Measurements from ENCODE around the gene TMEM238. TPM values are rescaled to one million over a fixed set of nuclear protein-coding genes. Genes with fewer than 3 reads are reported as not detected.
"Not testable (repeated sequence)": the region's sequence is repeated elsewhere in the genome, so short reads cannot be mapped to it uniquely, and the experiment has no call there.

TMEM238 gene
- total RNA-seq, 2 experiments from 2014 or later = 19.2 to 19.3 TPM

DNA sequence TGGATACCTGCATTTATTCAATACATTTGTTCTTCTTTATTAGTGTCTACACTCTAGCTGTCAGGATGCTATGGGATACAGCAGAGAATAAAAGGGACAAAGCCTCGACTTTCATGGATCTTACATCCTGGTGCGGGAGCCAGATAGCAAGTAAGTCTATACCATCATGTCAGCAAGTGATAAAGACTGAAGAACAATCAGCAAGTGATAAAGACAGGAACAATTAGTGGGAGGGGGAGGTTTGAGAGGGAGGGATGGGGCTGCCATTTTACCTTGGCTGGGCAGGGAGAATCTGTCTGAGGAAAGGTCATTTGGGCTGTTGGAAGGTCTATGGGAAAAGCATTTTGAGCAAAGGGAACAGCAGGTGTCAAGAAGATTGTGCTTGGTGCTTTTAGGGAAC lies 26.1 kb upstream of the TMEM238 start:
- Mint-ChIP-seq H3K27me3 (peaks cover 20% of the 10 kb centered on the region), H3K4me1 (peaks cover 29% of the 10 kb centered on the region), H3K9me3 (peaks cover 5% of the 10 kb centered on the region), H3K27ac (no peak overlapping the region), H3K4me3 (no peak overlapping the region), H3K36me3 (ENCODE audit: low read depth) (peaks cover 28% of the 10 kb centered on the region)
- CTCF ChIA-PET = interaction anchor here (1.7 kb wide), 1 partner anchor 109 kb away, joined by 4 read pairs; no protein-coding TSS in a partner anchor
- POLR2A ChIA-PET = no interaction called here
- no peak for DNase-seq

DNA sequence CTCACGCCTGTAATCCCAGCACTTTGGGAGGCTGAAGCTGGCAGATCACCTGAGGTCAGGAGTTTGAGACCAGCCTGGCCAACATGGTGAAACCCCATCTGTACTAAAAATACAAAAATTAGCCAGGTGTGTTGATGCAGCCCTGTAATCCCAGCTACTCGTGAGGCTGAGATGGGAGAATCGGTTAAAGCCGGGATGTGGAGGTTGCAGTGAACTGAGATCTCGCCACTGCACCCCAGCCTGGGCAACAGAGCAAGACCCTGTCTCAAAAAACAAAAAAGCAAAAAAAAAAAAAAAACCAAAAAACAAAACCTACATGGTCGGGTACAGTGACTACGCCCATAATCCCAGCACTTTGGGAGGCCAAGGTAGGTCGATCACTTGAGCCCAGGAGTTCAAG lies 25.1 kb upstream of the TMEM238 start:
- not testable (repeated sequence) for DNase-seq, H3K9me3 Mint-ChIP-seq, H3K4me3 Mint-ChIP-seq
- peaks cover 35% of the 10 kb centered on the region for H3K4me1 Mint-ChIP-seq
- CTCF ChIA-PET = interaction anchor here (0.6 to 1.7 kb wide), 8 partner anchors 9 to 217 kb away, joined by 3 to 6 read pairs (median 4); no protein-coding TSS in a partner anchor
- peaks cover 35% of the 10 kb centered on the region for H3K36me3 Mint-ChIP-seq (ENCODE audit: low read depth)
- H3K27ac Mint-ChIP-seq = peak overlapping the region; percentile 97
- POLR2A ChIA-PET = interaction anchor here (0.8 to 4.9 kb wide), 6 partner anchors 9 to 156 kb away, joined by 3 to 77 read pairs (median 4); partner anchors contain the start of genes PPP6R1, RPL28 and TMEM238
- peaks cover 16% of the 10 kb centered on the region for H3K27me3 Mint-ChIP-seq

DNA sequence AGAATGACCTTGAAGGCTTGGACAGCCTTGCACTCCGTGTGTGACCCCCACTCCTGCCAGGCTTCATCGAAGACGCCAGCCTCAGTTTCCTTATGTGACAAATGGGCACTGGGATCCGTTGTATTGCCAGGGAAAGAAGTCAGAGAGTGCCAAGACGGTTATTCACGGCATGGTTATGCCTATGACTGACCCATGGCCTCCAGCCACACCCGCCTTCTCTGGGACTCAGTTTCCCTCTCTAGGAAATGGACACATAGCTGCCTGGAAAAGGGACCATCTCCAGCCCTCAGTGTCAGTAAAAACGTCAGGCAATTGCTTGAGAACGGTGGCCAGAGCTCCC lies 24.4 kb upstream of the TMEM238 start:
- Mint-ChIP-seq H3K9me3 (peaks cover 5% of the 10 kb centered on the region), H3K27ac (peak overlapping the region; percentile 97), H3K27me3 (peaks cover 14% of the 10 kb centered on the region), H3K4me3 (peak overlapping the region; percentile 83), H3K36me3 (ENCODE audit: low read depth) (peaks cover 40% of the 10 kb centered on the region), H3K4me1 (peaks cover 40% of the 10 kb centered on the region)
- ChIA-PET POLR2A (interaction anchor here (0.8 to 4.9 kb wide), 8 partner anchors 9 to 155 kb away, joined by 3 to 77 read pairs (median 4); partner anchors contain the start of genes PPP6R1, RPL28 and TMEM238), CTCF (interaction anchor here (0.8 to 1.7 kb wide), 4 partner anchors 9 to 107 kb away, joined by 4 to 5 read pairs (median 4); no protein-coding TSS in a partner anchor)
- no peak for DNase-seq

DNA sequence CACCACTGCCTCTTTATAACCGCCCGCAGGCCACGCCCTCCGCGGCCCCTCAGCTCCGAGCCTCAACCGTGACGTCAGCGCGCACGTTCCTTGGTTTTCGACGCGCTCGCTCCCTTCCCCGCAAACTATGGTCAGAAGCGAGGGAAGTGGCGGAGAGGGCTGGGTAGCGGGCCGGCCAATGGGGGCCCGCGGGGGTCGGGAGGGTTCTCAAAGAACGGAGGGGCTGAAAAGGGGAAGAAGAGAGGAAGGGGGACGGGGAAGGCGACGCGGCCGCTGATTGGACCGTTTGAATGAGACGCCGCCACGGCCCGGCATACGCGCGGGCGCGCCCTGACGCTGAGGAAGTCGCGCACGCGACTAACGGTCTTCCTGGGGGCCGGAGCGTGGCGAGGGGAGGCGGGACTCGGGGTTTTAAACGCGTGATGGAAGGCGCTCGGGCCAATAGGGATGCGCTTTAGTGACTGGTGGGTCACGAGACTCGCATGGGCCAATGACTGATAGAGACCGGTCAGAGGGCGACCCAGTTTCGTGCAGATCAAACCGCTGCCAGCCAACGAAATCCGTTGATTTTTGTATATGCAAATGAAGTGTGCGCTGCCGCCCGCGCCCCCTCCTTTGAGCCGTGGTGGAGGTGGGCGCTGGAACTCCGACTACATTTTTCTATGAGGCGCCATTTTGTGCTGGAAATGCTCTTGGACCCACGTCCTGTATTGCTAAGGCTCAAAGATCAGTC lies 23.9 kb upstream of the TMEM238 start:
- peaks cover 45% of the 10 kb centered on the region for H3K36me3 Mint-ChIP-seq (ENCODE audit: low read depth)
- ChIA-PET CTCF (interaction anchor here (1.0 to 1.5 kb wide), 5 partner anchors 10 to 266 kb away, joined by 3 to 5 read pairs (median 4); partner anchors contain the start of gene TMEM238), POLR2A (interaction anchor here (0.6 to 12.3 kb wide), 40 partner anchors 10 to 327 kb away, joined by 3 to 224 read pairs (median 4); partner anchors contain the start of genes HSPBP1, ISOC2, KMT5C and PPP1R12C)
- peak overlapping the region; percentile 83 for H3K4me3 Mint-ChIP-seq
- DNase-seq = peak; percentile 99
- H3K4me1 Mint-ChIP-seq = peaks cover 45% of the 10 kb centered on the region
- H3K27me3 Mint-ChIP-seq = peaks cover 14% of the 10 kb centered on the region
- H3K27ac Mint-ChIP-seq = peak overlapping the region; percentile 97
- H3K9me3 Mint-ChIP-seq = peaks cover 5% of the 10 kb centered on the region

DNA sequence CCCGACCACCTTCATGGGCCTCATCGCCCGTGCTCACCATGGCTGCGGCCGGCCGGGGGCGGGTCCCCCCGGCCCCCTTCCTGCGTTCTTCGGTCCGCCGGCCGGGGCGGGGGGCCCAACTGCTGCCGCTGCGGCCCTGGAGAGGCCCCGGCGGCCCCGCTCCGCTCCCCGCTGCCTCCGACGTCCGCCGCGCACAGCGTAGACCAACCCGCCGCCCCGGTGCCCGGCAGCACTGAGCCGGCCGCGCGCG lies 23.4 kb upstream of the TMEM238 start, which contains the start of gene UBE2S:
TSS of gene UBE2S (minus strand) at position 239 of the 250 bp plus-strand sequence. CDS start at position 40, 199 bp downstream.
- H3K4me3 Mint-ChIP-seq = peak within 1 kb of the TSS; percentile 83
- peaks cover 50% of the 10 kb centered on the region for H3K4me1 Mint-ChIP-seq
- H3K27ac Mint-ChIP-seq = peak within 1 kb of the TSS; percentile 97
- peaks cover 50% of the 10 kb centered on the region for H3K36me3 Mint-ChIP-seq (ENCODE audit: low read depth)
- CTCF ChIA-PET = interaction anchor here (1.0 to 1.4 kb wide), 4 partner anchors 10 to 266 kb away, joined by 3 to 5 read pairs (median 4); partner anchors contain the start of gene TMEM238
- H3K27me3 Mint-ChIP-seq = peaks cover 14% of the 10 kb centered on the region
- not testable (repeated sequence) for H3K9me3 Mint-ChIP-seq, DNase-seq
- POLR2A ChIA-PET = interaction anchor here (0.6 to 12.3 kb wide), 39 partner anchors 9 to 327 kb away, joined by 3 to 224 read pairs (median 4); partner anchors contain the start of genes HSPBP1, ISOC2, KMT5C and PPP1R12C

DNA sequence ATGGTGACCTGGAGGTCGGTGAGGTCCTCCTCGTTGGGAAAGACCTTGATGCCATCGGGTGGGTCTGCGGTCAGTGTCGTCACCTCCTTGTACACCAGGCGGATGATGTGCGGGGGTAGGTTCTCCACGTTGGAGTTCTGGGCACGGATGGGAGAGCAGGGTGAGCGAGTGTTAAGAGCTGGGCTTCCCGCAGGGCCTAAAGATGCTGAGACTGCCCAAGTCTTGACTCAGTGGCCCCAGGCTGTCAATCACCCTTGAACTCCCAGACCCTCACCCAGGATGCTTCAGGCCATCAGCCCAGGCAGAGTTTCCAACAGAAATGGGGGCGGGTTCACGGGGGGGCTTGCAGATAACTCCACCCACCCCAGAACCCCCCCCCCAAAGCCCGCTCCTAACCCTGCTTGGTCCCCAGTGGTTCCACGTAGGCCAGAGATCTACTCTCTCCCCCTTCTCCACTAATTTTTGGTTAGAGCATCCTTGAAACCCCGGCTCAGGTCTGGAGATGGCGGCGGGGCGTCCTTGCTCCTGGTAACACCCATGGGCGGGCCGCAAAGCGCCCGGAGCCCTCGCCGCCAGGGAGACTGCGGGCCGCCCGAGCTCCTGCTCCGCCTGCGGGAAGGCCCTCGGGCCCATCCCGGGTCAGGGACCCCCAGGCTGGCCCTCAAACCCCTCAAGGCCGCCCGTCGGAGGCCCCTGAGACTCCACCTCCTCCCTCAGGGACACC lies 22.9 kb upstream of the TMEM238 start:
- ChIA-PET CTCF (interaction anchor here (1.0 to 1.4 kb wide), 4 partner anchors 11 to 265 kb away, joined by 3 to 5 read pairs (median 4); partner anchors contain the start of gene TMEM238), POLR2A (interaction anchor here (0.6 to 12.3 kb wide), 35 partner anchors 9 to 320 kb away, joined by 3 to 224 read pairs (median 5); partner anchors contain the start of genes HSPBP1, ISOC2, KMT5C and PPP1R12C)
- Mint-ChIP-seq H3K4me3 (peak overlapping the region; percentile 83), H3K27ac (peak overlapping the region; percentile 83), H3K36me3 (ENCODE audit: low read depth) (peaks cover 55% of the 10 kb centered on the region), H3K4me1 (peaks cover 54% of the 10 kb centered on the region), H3K9me3 (peaks cover 5% of the 10 kb centered on the region), H3K27me3 (peaks cover 13% of the 10 kb centered on the region)
- peak; percentile 36 for DNase-seq

DNA sequence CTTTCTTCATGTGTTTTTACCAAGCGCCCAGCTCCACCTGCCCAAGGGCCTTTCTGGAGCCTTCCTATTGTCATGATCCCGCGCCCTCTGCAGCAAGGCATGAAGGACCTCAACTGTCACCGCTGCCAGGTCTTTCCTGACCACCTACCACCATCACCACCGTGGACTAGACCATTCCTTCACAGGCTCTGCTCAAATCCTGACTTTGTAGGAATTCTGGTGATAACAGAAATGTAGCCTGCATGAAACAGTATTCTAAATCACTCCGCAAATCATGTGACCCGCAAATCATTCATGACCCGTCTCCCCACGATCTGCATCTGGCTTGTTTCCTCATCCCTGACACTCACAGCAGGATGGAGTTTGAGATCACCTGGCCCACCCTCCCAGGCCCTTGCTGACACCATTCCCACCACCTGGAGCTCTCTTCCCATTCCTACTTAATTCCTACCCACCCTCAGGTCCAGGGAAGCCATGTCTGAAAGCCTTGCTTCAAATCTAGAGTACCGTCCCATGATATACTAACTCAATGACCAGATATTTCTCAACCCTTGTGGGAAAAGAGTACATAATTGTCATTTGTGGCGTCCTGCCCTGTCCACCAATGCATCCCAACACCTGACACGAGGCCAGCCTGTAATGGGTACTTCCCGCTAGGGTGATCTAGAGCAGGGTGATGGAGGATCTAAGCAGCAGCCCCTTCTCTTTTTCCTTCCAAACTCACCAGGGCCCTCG lies 22.2 kb upstream of the TMEM238 start:
- peaks cover 6% of the 10 kb centered on the region for H3K27me3 Mint-ChIP-seq
- peak overlapping the region; percentile 83 for H3K4me3 Mint-ChIP-seq
- ChIA-PET POLR2A (interaction anchor here (1.0 to 12.3 kb wide), 11 partner anchors 8 to 320 kb away, joined by 3 to 224 read pairs (median 10); partner anchors contain the start of genes RPL28, TMEM238 and ZNF865), CTCF (interaction anchor here (1.1 kb wide), 1 partner anchor 152 kb away, joined by 3 read pairs; no protein-coding TSS in a partner anchor)
- no peak for DNase-seq
- H3K9me3 Mint-ChIP-seq = peaks cover 5% of the 10 kb centered on the region
- peak overlapping the region; percentile 83 for H3K27ac Mint-ChIP-seq
- H3K4me1 Mint-ChIP-seq = peaks cover 57% of the 10 kb centered on the region
- peaks cover 59% of the 10 kb centered on the region for H3K36me3 Mint-ChIP-seq (ENCODE audit: low read depth)

DNA sequence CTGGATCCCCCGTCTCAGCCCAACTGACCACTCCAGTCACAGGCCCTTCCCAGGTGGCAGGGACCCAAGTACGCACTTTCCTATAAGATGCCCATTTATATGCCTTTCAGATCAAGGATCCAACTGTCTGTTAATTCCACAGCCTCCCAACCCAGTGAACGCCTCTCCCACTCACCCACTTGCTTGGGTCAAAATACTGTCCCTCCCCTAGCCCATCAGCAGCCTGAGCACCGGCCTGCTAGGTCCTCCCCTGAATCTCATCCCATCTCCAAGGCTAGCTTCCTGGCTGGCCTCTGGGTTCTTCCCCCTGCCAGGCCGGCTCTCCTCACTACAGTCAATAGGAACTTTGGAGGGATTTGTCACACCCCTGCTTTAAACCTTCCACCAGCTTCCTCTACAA lies 21.5 kb upstream of the TMEM238 start:
- Mint-ChIP-seq H3K27ac (peak overlapping the region; percentile 83), H3K36me3 (ENCODE audit: low read depth) (peaks cover 65% of the 10 kb centered on the region), H3K9me3 (peaks cover 5% of the 10 kb centered on the region), H3K4me1 (peaks cover 59% of the 10 kb centered on the region), H3K27me3 (peaks cover 1% of the 10 kb centered on the region), H3K4me3 (peak overlapping the region; percentile 83)
- DNase-seq = no peak
- CTCF ChIA-PET = interaction anchor here (0.6 kb wide), 1 partner anchor 62 kb away, joined by 3 read pairs; no protein-coding TSS in a partner anchor
- POLR2A ChIA-PET = interaction anchor here (1.5 to 12.3 kb wide), 6 partner anchors 12 to 319 kb away, joined by 3 to 224 read pairs (median 39); partner anchors contain the start of genes RPL28 and TMEM238

DNA sequence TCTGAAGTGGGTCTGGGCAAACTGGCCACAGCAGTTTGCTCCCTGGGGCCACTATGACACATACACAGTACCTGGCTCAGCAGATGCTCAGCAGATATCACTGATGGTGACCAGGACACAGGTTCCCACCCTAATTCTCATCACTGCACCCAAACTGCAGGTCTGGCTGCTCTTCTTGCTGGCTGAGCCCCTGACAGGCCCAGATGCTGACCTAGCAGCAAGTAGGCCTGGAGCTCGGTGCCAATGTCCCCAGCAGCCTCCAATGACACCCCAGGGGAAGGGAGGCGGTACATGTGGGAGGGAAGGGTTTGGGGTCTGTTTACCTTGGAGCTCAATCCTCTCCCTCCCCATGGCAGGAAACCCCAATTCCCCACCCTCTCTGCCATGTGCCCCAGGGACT lies 18.4 kb upstream of the TMEM238 start:
- Mint-ChIP-seq H3K9me3 (no peaks in the 10 kb centered on the region), H3K27me3 (no peaks in the 10 kb centered on the region), H3K4me3 (no peak overlapping the region), H3K4me1 (peaks cover 73% of the 10 kb centered on the region), H3K36me3 (ENCODE audit: low read depth) (peaks cover 67% of the 10 kb centered on the region), H3K27ac (no peak overlapping the region)
- POLR2A ChIA-PET = interaction anchor here (0.8 to 12.3 kb wide), 5 partner anchors 12 to 149 kb away, joined by 3 to 224 read pairs (median 6); partner anchors contain the start of genes RPL28 and TMEM238
- DNase-seq = no peak
- CTCF ChIA-PET = interaction anchor here (1.2 kb wide), 1 partner anchor 18 kb away, joined by 4 read pairs; the partner anchor contains the start of gene TMEM238

DNA sequence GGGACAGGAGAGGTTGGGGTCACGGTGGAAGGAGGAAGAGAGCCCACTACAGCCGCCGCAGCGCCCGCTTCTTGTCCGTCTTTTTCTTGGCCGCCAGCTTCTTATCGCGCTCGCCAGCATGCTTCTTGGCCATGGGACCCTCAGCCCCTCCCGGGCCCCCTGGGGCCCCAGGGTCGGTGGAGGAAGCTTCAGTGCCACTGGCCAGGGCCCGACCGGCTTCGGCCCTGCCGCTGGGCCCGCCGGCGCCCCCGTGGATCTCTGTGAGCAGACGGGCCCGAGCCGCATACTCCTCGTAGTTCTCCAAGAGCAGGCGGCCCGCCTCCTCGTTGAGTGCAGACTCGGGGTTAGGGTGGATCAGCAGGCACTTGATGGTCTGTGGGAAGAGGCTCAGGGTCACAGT lies 17.3 kb upstream of the TMEM238 start:
- H3K4me3 Mint-ChIP-seq, H3K9me3 Mint-ChIP-seq, H3K27ac Mint-ChIP-seq, H3K27me3 Mint-ChIP-seq, CTCF ChIA-PET, DNase-seq: not testable (repeated sequence)
- POLR2A ChIA-PET = interaction anchor here (1.1 to 12.3 kb wide), 4 partner anchors 11 to 141 kb away, joined by 3 to 224 read pairs (median 6); partner anchors contain the start of genes RPL28 and TMEM238
- Mint-ChIP-seq H3K4me1 (peaks cover 72% of the 10 kb centered on the region), H3K36me3 (ENCODE audit: low read depth) (peaks cover 61% of the 10 kb centered on the region)

DNA sequence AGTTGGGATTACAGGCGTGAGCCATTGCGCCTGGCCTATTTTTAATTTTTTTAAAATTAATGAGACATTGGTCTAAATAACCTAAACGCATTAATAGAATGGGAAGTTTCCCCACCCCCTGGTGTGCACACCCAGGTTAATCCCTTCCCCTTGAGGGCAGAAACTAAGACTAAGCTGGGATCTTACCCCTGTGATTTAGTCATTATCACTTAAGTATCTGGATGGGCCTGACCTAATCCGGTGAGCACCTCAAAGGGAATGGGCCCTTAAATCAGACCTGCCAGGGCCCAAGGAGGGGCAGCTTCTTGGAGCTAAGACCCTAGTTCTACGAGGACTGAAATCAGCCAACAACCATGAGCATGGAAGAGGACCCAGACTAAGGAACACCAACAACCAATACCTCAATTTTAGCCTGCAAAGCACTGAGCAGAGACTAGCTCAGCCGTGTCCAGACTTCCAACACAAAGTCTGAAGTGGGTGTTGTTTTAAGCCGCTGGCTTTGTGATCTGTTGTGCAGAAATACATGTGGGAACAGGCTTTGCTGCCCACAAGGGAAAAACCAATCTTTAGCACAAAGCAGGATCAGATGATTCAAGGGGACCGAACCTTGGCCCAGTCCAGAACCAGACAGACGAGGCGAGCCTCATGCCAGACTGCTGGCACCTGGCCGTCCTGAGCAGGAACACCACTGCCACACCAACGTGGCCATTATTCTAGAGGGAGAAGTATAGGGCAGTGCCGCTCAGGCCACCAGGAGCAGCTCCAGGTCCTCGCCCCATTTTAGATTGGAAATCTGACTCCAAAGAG lies 16.4 kb upstream of the TMEM238 start:
- ChIA-PET POLR2A (interaction anchor here (1.0 to 12.3 kb wide), 3 partner anchors 10 to 145 kb away, joined by 3 to 224 read pairs (median 7); partner anchors contain the start of genes RPL28 and TMEM238), CTCF (no interaction called here)
- H3K4me3 Mint-ChIP-seq = no peak overlapping the region
- H3K36me3 Mint-ChIP-seq (ENCODE audit: low read depth) = peaks cover 52% of the 10 kb centered on the region
- peaks cover 63% of the 10 kb centered on the region for H3K4me1 Mint-ChIP-seq
- DNase-seq = no peak
- H3K27ac Mint-ChIP-seq = no peak overlapping the region
- no peaks in the 10 kb centered on the region for H3K9me3 Mint-ChIP-seq
- no peaks in the 10 kb centered on the region for H3K27me3 Mint-ChIP-seq

Measured in activated CD4-positive, alpha-beta memory T cell treated with anti-CD3 and anti-CD28 coated beads, Interleukin-2, amount 10 ng/mL, durations not matched to agents 7 days and 5 days (primary cell).